A204.1 (cell line): ENCODE data around the gene PAF1.
"Not testable (repeated sequence)": the region's sequence is repeated elsewhere in the genome, so short reads cannot be mapped to it uniquely, and the experiment has no call there.

Experiments used
- FAIRE-seq: peaks from 2 replicates; lab custom pipeline; 2012; peaks lifted over from hg19 to GRCh38; lab: Jason Lieb, UNC

The PAF1 gene

GRCh38 chr19:39351537-39352064, 39.3 kb downstream of the PAF1 start:
- no peak for FAIRE-seq

GRCh38 chr19:39350156-39350555, 40.8 kb downstream of the PAF1 start:
- no peak for FAIRE-seq

GRCh38 chr19:39349326-39349725, 41.6 kb downstream of the PAF1 start:
- FAIRE-seq = no peak

- FAIRE-seq = no peak
Measured at GRCh38 chr19:39347332-39348164, 43.4 kb downstream of the PAF1 start.

GRCh38 chr19:39345956-39346355, 45.0 kb downstream of the PAF1 start:
- FAIRE-seq = no peak

- no peak for FAIRE-seq
Measured at GRCh38 chr19:39342647-39343305, 48.1 kb downstream of the PAF1 start.

GRCh38 chr19:39341719-39342604, 48.9 kb downstream of the PAF1 start, which contains the start of gene SAMD4B:
Gene SAMD4B, plus strand, starts transcription at chr19:39342421. Its CDS starts 14,473 bp downstream, at chr19:39356894.
- no peak for FAIRE-seq

GRCh38 chr19:39341129-39341718, 49.7 kb downstream of the PAF1 start:
- no peak for FAIRE-seq

GRCh38 chr19:39340156-39340555, 50.8 kb downstream of the PAF1 start:
- FAIRE-seq = not testable (repeated sequence)

- FAIRE-seq = no peak
Measured at GRCh38 chr19:39339674-39340073, 51.2 kb downstream of the PAF1 start.

GRCh38 chr19:39336483-39336882, 54.4 kb downstream of the PAF1 start:
- FAIRE-seq = no peak
